Gastroesophageal sphincter (tissue), 4 donors: ENCODE measurements around the gene FOXD3. TPM values are rescaled to one million over a fixed set of nuclear protein-coding genes. Genes with fewer than 3 reads are reported as not detected.

Experiments used
- ATAC-seq: fragments of 150-250 bp; one replicate; pipeline ENCODE4 v1.9.1; 2016; ENCODE audit warnings: mild to moderate bottlenecking, moderate library complexity
- H3K27ac ChIP-seq, 4 donors: fragments of 200-600 bp; sonication (generic) in 3 of 4; 1 replicate in 3 of 4; 2 replicates in 1 of 4; pipeline ENCODE4 v1.5.1; 2016 to 2019
- H3K27me3 ChIP-seq: fragments of 200-600 bp; sonication (generic); one replicate; pipeline ENCODE4 v1.5.1; 2019
- H3K36me3 ChIP-seq, 2 donors: fragments of 200-600 bp; sonication (generic); one replicate each; pipeline ENCODE4 v1.5.1; 2019; ENCODE audit warnings: control low read depth in 1 of 2
- H3K4me1 ChIP-seq, 3 donors: fragments of 200-600 bp; sonication (generic); 1 replicate in 2 of 3; 2 replicates in 1 of 3; pipeline ENCODE4 v1.5.1; 2016 to 2019; ENCODE audit warnings: control low read depth in 2 of 3
- H3K4me3 ChIP-seq, 2 donors: fragments of 200-600 bp; sonication (generic); one replicate each; pipeline ENCODE4 v1.5.1; 2019; ENCODE audit warnings: mild to moderate bottlenecking in 1 of 2, moderate library complexity in 1 of 2
- H3K9me3 ChIP-seq, 3 donors: fragments of 200-600 bp; sonication (generic); one replicate each; pipeline ENCODE4 v1.5.1; 2017 to 2019; ENCODE audit warnings: control low read depth in 2 of 3
- CTCF ChIP-seq, 4 experiments: fragments of 200-600 bp in 2 of 4; fragments of 450-650 bp in 2 of 4; sonication (generic) in 1 of 4; IDR thresholded peaks; one replicate each; pipeline ENCODE4 v1.5.1; 2017 to 2019; ENCODE audit warnings: antibody characterized with exemption in 4 of 4, mild to moderate bottlenecking in 2 of 4, moderate library complexity in 2 of 4
- EP300 ChIP-seq: sonication (generic); formaldehyde crosslinking; IDR thresholded peaks from one replicate; pipeline ENCODE4 v1.6.1; 2017; ENCODE audit warnings: antibody characterized with exemption, mild to moderate bottlenecking
- POLR2A ChIP-seq, 2 donors: fragments of 450-650 bp; IDR thresholded peaks; one replicate each; pipeline ENCODE4 v1.6.1; 2017; ENCODE audit warnings: antibody characterized with exemption in 2 of 2, mild to moderate bottlenecking in 2 of 2, moderate library complexity in 1 of 2
- POLR2AphosphoS5 ChIP-seq: sonication (generic); formaldehyde crosslinking; IDR thresholded peaks from one replicate; pipeline ENCODE4 v1.6.1; 2017; ENCODE audit warnings: antibody characterized with exemption
- WGBS, 2 donors: methylation state at CpG; one replicate each; pipeline ENCODE4 v1.1.5; 2018; ENCODE audit warnings: low coverage in 1 of 2; 5-methylcytosine and 5-hydroxymethylcytosine counted together
- total RNA-seq, 4 donors: library from RNA; depleted of rRNA; stranded (reverse); fragments of >200 nt; gene quantifications; one replicate each; pipeline ENCODE4 v1.1.0, GENCODE V29; 2016

The FOXD3 gene
- total RNA-seq, 4 donors from 2014 or later, result 2.2 to 4.7 (median 2.5) TPM

DNA sequence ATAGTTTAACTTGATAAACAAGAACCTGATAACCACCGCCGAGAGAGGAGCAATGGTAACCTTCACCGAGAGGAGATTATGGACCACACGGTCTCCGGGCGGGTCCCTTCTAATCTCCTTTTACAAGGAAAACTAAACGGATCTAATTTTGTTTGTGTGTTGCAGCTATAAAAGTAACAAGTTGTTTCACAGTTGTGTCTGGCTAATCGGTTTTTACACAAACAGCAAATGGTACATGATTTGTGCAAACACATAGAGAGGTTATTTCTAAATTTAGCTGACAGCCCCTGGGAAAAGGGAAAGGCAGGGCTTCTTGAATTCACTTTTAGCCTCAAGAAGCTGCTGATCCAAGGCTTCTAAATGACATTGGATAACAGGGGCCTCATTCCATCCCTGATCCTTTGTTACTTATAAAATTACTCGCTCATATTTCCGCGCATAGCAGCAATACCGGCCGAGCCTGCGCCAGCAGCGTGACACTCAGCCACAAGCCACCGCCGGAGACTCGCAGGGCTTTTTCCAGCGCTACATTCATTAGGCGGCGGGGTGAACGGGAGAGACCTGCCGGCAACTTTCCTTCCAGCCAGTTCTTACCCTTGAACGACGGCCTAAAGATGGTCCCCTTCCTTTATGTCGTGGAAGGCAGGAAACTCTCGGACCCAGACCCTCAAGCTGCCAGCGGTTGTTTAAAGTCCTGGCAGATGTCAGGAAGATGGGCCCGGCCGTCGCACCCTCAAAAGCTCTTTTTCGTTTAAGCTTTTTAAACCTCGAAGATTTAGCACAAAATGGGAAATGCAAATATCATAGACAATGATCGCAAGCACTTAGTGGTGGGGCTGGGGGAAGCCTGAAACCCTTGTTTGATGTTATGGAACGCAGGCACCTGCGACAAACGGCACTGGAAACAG lies 4.4 kb downstream of the FOXD3 start:
- no peak for TF ChIP-seq EP300
- no peak for TF ChIP-seq CTCF (IDR thresholded peaks at IDR 0.05)
- TF ChIP-seq POLR2AphosphoS5, result no peak
- no peak for TF ChIP-seq POLR2A (IDR thresholded peaks at IDR 0.05)
- peaks cover 100% of the 10 kb centered on the region for H3K27me3 ChIP-seq
- ATAC-seq, result no peak
- peak overlapping the region in 2 of 4 donors; percentile 45 to 46 for H3K27ac ChIP-seq
- H3K9me3 ChIP-seq, result no peaks in the 10 kb centered on the region
- 8 to 12% methylated on average over 15 to 20 of the region's 37 CpGs for WGBS, 2 donors
- peaks cover 0 to 40% (median 13%) of the 10 kb centered on the region in 3 donors for H3K4me1 ChIP-seq
- peak overlapping the region in 1 of 2 donors; percentile 25 for H3K4me3 ChIP-seq
- no peaks in the 10 kb centered on the region for H3K36me3 ChIP-seq

DNA sequence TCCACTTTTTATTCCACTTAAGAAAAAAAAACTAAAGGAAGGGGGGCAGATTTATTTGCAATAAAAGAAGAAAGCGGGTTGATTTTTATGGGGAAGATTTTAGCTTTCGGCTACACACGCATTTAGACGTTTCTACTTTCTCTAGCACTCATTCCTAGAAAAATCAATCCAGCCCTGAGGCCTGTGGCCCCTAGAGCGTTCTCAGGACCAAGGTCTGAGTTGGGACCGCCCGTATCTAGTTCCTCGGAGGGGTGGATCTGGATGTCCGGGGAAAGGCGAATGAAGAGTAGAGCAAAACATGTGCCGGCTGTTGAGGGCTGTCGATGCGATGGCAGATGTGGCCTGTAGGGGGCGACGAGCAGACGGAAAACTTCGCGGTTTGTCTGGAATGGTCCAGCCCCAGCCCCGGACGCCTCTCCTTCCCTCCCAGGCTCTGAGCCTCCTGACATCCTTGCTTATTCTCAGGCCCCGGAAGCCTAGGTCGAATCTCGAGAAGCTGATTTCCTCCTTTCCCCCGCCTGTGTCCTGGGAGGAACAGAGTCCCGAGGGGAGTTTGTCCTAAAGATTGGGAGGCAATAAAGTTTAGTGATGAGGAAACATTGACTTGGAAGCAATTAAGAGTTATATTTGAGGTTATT lies 5.2 kb downstream of the FOXD3 start:
- Histone ChIP-seq H3K9me3 (no peaks in the 10 kb centered on the region), H3K27ac (peak overlapping the region in 2 of 4 donors; percentile 46 to 60), H3K4me1 (peaks cover 0 to 32% (median 11%) of the 10 kb centered on the region in 3 donors), H3K4me3 (peak overlapping the region in 1 of 2 donors; percentile 25), H3K36me3 (no peaks in the 10 kb centered on the region), H3K27me3 (peaks cover 100% of the 10 kb centered on the region)
- WGBS, 2 donors, result 18 to 26% methylated on average over 10 of the region's 25 CpGs
- TF ChIP-seq POLR2AphosphoS5 (no peak), CTCF (IDR thresholded peaks at IDR 0.05) (peak in 3 of 4 experiments; percentile 31 to 70 (median 50)), EP300 (no peak), POLR2A (IDR thresholded peaks at IDR 0.05) (peak in 1 of 2 donors; percentile 18)
- ATAC-seq, result peak; percentile 38

DNA sequence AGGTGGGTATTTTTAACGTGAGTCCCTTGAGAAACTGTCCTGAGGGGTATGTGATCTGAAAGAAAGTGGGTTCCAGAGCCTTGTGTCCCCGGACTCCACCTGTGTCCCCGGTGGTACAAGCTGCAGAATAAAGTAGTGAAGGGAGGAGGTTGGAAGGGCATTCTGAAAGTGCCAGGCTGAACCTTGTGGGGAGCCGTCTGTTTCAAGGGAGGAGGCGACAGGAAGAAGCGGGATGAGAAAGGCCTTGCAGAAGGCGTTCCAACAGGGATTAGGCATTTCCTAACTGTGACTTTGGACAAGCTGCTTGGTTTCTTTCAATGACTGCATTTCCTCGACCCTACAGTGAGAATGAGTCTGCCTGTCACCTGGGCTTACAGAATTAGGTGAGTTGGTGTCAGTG lies 5.8 kb downstream of the FOXD3 start:
- Histone ChIP-seq H3K27me3 (peaks cover 100% of the 10 kb centered on the region), H3K4me3 (no peak overlapping the region), H3K36me3 (no peaks in the 10 kb centered on the region), H3K9me3 (no peaks in the 10 kb centered on the region), H3K27ac (peak overlapping the region in 1 of 4 donors; percentile 60), H3K4me1 (peaks cover 0 to 26% (median 6%) of the 10 kb centered on the region in 3 donors)
- 40 to 68% methylated on average over 1 to 8 of the region's 8 CpGs for WGBS, 2 donors
- no peak for ATAC-seq
- TF ChIP-seq POLR2AphosphoS5, result no peak
- no peak for TF ChIP-seq EP300
- no peak for TF ChIP-seq POLR2A (IDR thresholded peaks at IDR 0.05)
- no peak for TF ChIP-seq CTCF (IDR thresholded peaks at IDR 0.05)

- 88 to 89% methylated on average over 6 to 9 of the region's 9 CpGs for WGBS, 2 donors
- H3K27me3 ChIP-seq, result peaks cover 99% of the 10 kb centered on the region
- H3K4me3 ChIP-seq, result no peak overlapping the region
- no peaks in the 10 kb centered on the region for H3K36me3 ChIP-seq
- no peaks in the 10 kb centered on the region for H3K9me3 ChIP-seq
- peak overlapping the region in 1 of 4 donors; percentile 60 for H3K27ac ChIP-seq
- TF ChIP-seq POLR2AphosphoS5, result no peak
- TF ChIP-seq CTCF (IDR thresholded peaks at IDR 0.05), result no peak
- no peak for TF ChIP-seq EP300
- no peak for TF ChIP-seq POLR2A (IDR thresholded peaks at IDR 0.05)
- peaks cover 0 to 19% (median 6%) of the 10 kb centered on the region in 3 donors for H3K4me1 ChIP-seq
- ATAC-seq, result no peak
Measured at GRCh38 chr1:63328781-63329180, 6.4 kb downstream of the FOXD3 start.
